ENCODE data around the gene SCN2B.

SCN2B gene

DNA sequence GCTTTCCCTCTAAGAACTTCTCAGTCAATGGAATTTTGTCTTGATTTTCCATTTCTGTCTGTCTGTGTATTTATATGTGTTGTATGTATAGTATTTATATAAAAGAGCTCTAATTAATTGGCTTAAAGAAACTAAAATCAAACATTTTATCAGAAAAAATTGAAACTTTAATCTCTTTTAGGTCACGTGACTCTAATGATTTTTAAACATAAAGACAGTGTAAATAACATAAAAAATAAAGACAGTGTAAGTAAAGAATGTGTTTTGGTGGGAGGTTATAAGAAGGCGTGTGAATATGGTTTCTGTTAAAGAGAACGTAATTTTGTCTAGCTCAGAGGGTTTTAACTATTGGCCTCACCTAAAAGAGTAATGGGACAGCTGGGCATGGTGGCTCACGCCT is 46.0 kb upstream of the SCN2B start:
- no peaks in the 10 kb centered on the region for H3K36me3 ChIP-seq (ENCODE audit: control insufficient read depth, insufficient read depth, low read length)
- no peak overlapping the region for H3K27ac ChIP-seq
- no peaks in the 10 kb centered on the region for H3K9me3 ChIP-seq (ENCODE audit: control insufficient read depth, low read length)
- H3K4me2 ChIP-seq (ENCODE audit: low read length), result no peak overlapping the region
- no peaks in the 10 kb centered on the region for H3K27me3 ChIP-seq (ENCODE audit: control insufficient read depth, insufficient read depth, low read length)
- no peaks in the 10 kb centered on the region for H3K79me2 ChIP-seq
- H2AFZ ChIP-seq, result no peak overlapping the region
- no peak overlapping the region for H3K9ac ChIP-seq
- no peak overlapping the region for H3K4me3 ChIP-seq (ENCODE audit: low read depth, low read length)
- TF ChIP-seq, protein P1, sequence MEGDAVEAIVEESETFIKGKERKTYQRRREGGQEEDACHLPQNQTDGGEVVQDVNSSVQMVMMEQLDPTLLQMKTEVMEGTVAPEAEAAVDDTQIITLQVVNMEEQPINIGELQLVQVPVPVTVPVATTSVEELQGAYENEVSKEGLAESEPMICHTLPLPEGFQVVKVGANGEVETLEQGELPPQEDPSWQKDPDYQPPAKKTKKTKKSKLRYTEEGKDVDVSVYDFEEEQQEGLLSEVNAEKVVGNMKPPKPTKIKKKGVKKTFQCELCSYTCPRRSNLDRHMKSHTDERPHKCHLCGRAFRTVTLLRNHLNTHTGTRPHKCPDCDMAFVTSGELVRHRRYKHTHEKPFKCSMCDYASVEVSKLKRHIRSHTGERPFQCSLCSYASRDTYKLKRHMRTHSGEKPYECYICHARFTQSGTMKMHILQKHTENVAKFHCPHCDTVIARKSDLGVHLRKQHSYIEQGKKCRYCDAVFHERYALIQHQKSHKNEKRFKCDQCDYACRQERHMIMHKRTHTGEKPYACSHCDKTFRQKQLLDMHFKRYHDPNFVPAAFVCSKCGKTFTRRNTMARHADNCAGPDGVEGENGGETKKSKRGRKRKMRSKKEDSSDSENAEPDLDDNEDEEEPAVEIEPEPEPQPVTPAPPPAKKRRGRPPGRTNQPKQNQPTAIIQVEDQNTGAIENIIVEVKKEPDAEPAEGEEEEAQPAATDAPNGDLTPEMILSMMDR (IDR thresholded peaks at IDR 0.05), result no peak
- H3K4me1 ChIP-seq, result no peaks in the 10 kb centered on the region

DNA sequence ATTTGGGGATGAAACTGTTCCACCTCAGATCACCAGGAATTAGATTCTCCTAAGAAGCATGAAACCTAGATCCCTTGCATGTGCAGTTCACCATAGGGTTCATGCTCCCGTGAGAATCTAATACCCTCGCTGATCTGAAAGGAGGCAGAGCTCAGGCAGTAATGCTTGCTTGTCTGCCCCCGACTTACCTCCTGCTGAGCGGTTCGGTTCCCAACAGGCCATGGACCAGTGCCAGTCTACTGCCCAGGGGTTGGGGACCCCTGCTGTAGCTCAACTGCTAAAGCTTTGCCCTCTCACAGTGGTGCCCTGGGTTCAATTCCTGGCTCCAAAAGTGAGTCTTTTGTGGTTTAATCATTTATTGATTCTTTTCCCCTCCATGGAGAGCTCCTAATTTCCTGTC is 45.0 kb upstream of the SCN2B start:
- H3K27me3 ChIP-seq (ENCODE audit: control insufficient read depth, insufficient read depth, low read length), result no peaks in the 10 kb centered on the region
- no peaks in the 10 kb centered on the region for H3K79me2 ChIP-seq
- no peak overlapping the region for H3K4me3 ChIP-seq (ENCODE audit: low read depth, low read length)
- H3K9ac ChIP-seq, result no peak overlapping the region
- TF ChIP-seq, protein P1 (IDR thresholded peaks at IDR 0.05), result no peak
- no peak overlapping the region for H3K4me2 ChIP-seq (ENCODE audit: low read length)
- no peaks in the 10 kb centered on the region for H3K4me1 ChIP-seq
- no peak overlapping the region for H3K27ac ChIP-seq
- H3K36me3 ChIP-seq (ENCODE audit: control insufficient read depth, insufficient read depth, low read length), result no peaks in the 10 kb centered on the region
- no peak overlapping the region for H2AFZ ChIP-seq
- no peaks in the 10 kb centered on the region for H3K9me3 ChIP-seq (ENCODE audit: control insufficient read depth, low read length)

DNA sequence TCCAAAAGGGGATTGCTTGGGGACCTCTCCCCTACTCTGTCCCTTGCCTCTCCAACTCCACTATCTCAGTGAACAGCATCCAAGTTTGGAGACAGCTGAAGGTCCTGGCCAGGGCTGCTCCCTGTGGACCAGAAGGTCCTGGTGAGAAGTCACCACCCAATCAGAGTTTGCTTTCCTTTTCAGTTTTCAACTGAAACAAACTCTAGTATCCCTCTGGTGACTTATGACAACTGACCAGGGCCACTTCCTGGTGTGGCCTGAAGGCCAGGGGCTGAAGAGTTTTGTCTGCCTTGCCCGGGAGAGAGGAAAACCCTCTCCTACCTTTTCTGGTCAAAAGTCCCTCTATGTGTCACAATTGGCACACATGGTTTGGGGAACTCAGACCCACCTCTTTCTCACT is 43.3 kb upstream of the SCN2B start:
- H3K4me3 ChIP-seq (ENCODE audit: low read depth, low read length), result no peak overlapping the region
- no peak overlapping the region for H3K27ac ChIP-seq
- H3K36me3 ChIP-seq (ENCODE audit: control insufficient read depth, insufficient read depth, low read length), result no peaks in the 10 kb centered on the region
- no peak overlapping the region for H3K9ac ChIP-seq
- no peak overlapping the region for H3K4me2 ChIP-seq (ENCODE audit: low read length)
- TF ChIP-seq, protein P1 (IDR thresholded peaks at IDR 0.05), result no peak
- no peaks in the 10 kb centered on the region for H3K79me2 ChIP-seq
- no peaks in the 10 kb centered on the region for H3K27me3 ChIP-seq (ENCODE audit: control insufficient read depth, insufficient read depth, low read length)
- H3K9me3 ChIP-seq (ENCODE audit: control insufficient read depth, low read length), result no peaks in the 10 kb centered on the region
- no peaks in the 10 kb centered on the region for H3K4me1 ChIP-seq
- H2AFZ ChIP-seq, result no peak overlapping the region

DNA sequence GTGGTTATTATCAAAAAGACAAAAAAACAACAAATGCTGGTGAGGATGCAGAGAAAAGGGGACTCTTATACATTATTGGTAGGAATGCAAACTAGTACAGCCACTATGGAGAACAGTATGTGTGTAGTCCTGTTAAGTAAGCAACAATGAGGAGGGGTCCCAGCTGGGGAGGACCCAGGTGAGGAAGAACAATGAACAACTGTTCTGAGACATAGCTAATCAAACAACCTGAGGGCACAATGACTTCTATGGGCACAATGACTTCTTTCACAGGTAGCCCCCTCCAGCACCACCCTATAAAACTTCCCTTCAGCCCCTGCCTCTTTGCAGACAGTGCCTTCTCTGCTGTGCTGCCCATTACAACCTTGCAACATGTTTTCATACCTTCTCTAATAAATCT is 42.8 kb upstream of the SCN2B start:
- Histone ChIP-seq H3K27ac (no peak overlapping the region), H2AFZ (no peak overlapping the region), H3K4me3 (ENCODE audit: low read depth, low read length) (no peak overlapping the region), H3K27me3 (ENCODE audit: control insufficient read depth, insufficient read depth, low read length) (no peaks in the 10 kb centered on the region), H3K79me2 (no peaks in the 10 kb centered on the region), H3K9ac (no peak overlapping the region), H3K4me2 (ENCODE audit: low read length) (no peak overlapping the region), H3K36me3 (ENCODE audit: control insufficient read depth, insufficient read depth, low read length) (no peaks in the 10 kb centered on the region), H3K9me3 (ENCODE audit: control insufficient read depth, low read length) (no peaks in the 10 kb centered on the region), H3K4me1 (no peaks in the 10 kb centered on the region)
- TF ChIP-seq, protein P1 (IDR thresholded peaks at IDR 0.05), result no peak

DNA sequence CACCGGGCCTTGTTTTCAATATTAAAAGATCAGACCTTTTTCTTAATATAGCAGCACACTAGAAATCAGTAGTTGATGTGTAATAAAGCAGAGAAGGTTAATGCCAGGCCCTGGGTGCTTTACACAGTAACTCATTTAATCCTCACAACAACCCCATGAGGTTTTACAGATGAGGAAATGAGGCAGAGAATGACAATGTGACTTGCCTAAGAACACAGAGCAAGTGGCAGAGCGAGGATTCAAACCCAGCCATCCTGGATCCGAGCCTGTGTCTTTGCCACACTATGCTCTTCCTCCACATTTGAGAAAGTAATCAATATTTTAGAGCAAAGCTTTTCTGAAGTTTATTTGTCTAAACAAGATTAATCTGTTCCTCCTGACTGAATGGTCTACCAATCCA is 41.1 kb upstream of the SCN2B start:
- Histone ChIP-seq H3K4me3 (ENCODE audit: low read depth, low read length) (no peak overlapping the region), H3K79me2 (no peaks in the 10 kb centered on the region), H3K9ac (no peak overlapping the region), H2AFZ (no peak overlapping the region), H3K27me3 (ENCODE audit: control insufficient read depth, insufficient read depth, low read length) (no peaks in the 10 kb centered on the region), H3K27ac (no peak overlapping the region), H3K4me1 (no peaks in the 10 kb centered on the region), H3K36me3 (ENCODE audit: control insufficient read depth, insufficient read depth, low read length) (no peaks in the 10 kb centered on the region), H3K9me3 (ENCODE audit: control insufficient read depth, low read length) (no peaks in the 10 kb centered on the region), H3K4me2 (ENCODE audit: low read length) (no peak overlapping the region)
- TF ChIP-seq, protein P1 (IDR thresholded peaks at IDR 0.05), result no peak
